Neural cell (in vitro differentiated cells): Measurements from ENCODE around the gene APP. TPM values are rescaled to one million over a fixed set of nuclear protein-coding genes. Genes with fewer than 3 reads are reported as not detected.

ENCODE experiments used
- H2AFZ ChIP-seq: fragments of 200-600, 300-800 bp; sonication (generic), shearing (Covaris generic); 2 replicates; pipeline ENCODE4 v1.6.0; 2014; ENCODE audit warnings: low read depth, mild to moderate bottlenecking, antibody characterized with exemption, low read length, moderate library complexity
- H3F3A ChIP-seq: fragments of 200-600 bp; shearing (Covaris generic); 2 replicates; pipeline ENCODE4 v1.6.1; 2016; ENCODE audit warnings: mild to moderate bottlenecking, moderate library complexity, mixed read lengths, antibody characterized with exemption, low read length; ENCODE audit not compliant: insufficient read depth, poor library complexity, severe bottlenecking
- H3K27ac ChIP-seq: fragments of 200-600, 300-800 bp; sonication (generic), shearing (Covaris generic); 2 replicates; pipeline ENCODE4 v1.5.1; 2014; ENCODE audit warnings: mild to moderate bottlenecking, low read length, moderate library complexity
- H3K27me3 ChIP-seq: fragments of 300-800, 200-600 bp; sonication (generic), shearing (Covaris generic); 2 replicates; pipeline ENCODE4 v1.6.0; 2014; ENCODE audit warnings: mild to moderate bottlenecking, low read depth, low read length, moderate library complexity; ENCODE audit not compliant: insufficient read depth
- H3K36me3 ChIP-seq: fragments of 300-800, 200-600 bp; sonication (generic), shearing (Covaris generic); 2 replicates; pipeline ENCODE4 v1.5.1; 2014; ENCODE audit warnings: mild to moderate bottlenecking, antibody characterized with exemption, low read length, moderate library complexity; ENCODE audit not compliant: insufficient read depth
- H3K4me2 ChIP-seq: fragments of 300-800, 200-600 bp; sonication (generic), shearing (Covaris generic); 2 replicates; pipeline ENCODE4 v1.6.0; 2014; ENCODE audit warnings: mild to moderate bottlenecking, low read length
- H3K4me3 ChIP-seq: fragments of 300-800, 200-600 bp; sonication (generic), shearing (Covaris generic); 2 replicates; pipeline ENCODE4 v1.5.1; 2014; ENCODE audit warnings: mild to moderate bottlenecking, low read length, moderate library complexity
- H3K79me2 ChIP-seq: fragments of 200-600 bp; shearing (Covaris generic); replicated peaks from 2 replicates; pipeline ENCODE4 v1.6.0; 2014; ENCODE audit warnings: mild to moderate bottlenecking, low read length, moderate library complexity; ENCODE audit not compliant: insufficient read depth
- H3K9ac ChIP-seq: fragments of 300-800, 200-600 bp; sonication (generic), shearing (Covaris generic); 2 replicates; pipeline ENCODE4 v1.6.1; 2016; ENCODE audit warnings: mild to moderate bottlenecking, low read length, mixed read lengths
- H3K9me2 ChIP-seq: fragments of 200-600 bp; shearing (Covaris generic); 2 replicates; pipeline ENCODE4 v1.6.1; 2016; ENCODE audit warnings: mild to moderate bottlenecking, low read length, mixed read lengths; ENCODE audit not compliant: insufficient read depth
- H3K9me3 ChIP-seq: fragments of 200-600, 300-800 bp; sonication (generic), shearing (Covaris generic); 2 replicates; pipeline ENCODE4 v1.6.1; 2016; ENCODE audit warnings: mild to moderate bottlenecking, mixed run types, low read length, moderate library complexity, mixed read lengths
- H4K20me1 ChIP-seq: fragments of 200-600 bp; shearing (Covaris generic); 2 replicates; pipeline ENCODE4 v1.6.1; 2016; ENCODE audit warnings: mild to moderate bottlenecking, mixed run types; ENCODE audit not compliant: insufficient read depth
- EP300 ChIP-seq: fragments of 450-650 bp; conservative IDR thresholded peaks from 2 replicates; pipeline ENCODE4 v1.6.1; 2014; ENCODE audit warnings: antibody characterized with exemption, mild to moderate bottlenecking, moderate library complexity; ENCODE audit not compliant: poor library complexity, severe bottlenecking
- EZH2 ChIP-seq: fragments of 200-600, 300-800 bp; shearing (Covaris generic), sonication (generic); IDR thresholded peaks from 2 replicates; pipeline ENCODE4 v1.6.1; 2014; ENCODE audit warnings: antibody characterized with exemption, low read length, borderline replicate concordance, mild to moderate bottlenecking; ENCODE audit not compliant: insufficient read depth, poor library complexity, severe bottlenecking
- MXI1 ChIP-seq: fragments of 450-650 bp; conservative IDR thresholded peaks from 2 replicates; pipeline ENCODE4 v1.6.1; 2014; ENCODE audit warnings: antibody characterized with exemption, mild to moderate bottlenecking; ENCODE audit not compliant: poor library complexity, severe bottlenecking
- POLR2AphosphoS5 ChIP-seq: IDR thresholded peaks from 2 replicates; pipeline ENCODE4 v1.6.1; 2012
- RAD21 ChIP-seq: fragments of 450-650 bp; conservative IDR thresholded peaks from 2 replicates; pipeline ENCODE4 v1.6.1; 2014; ENCODE audit warnings: antibody characterized with exemption, mild to moderate bottlenecking, moderate library complexity
- SMC3 ChIP-seq: fragments of 450-650 bp; conservative IDR thresholded peaks from 2 replicates; pipeline ENCODE4 v1.6.1; 2014; ENCODE audit warnings: antibody characterized with exemption, mild to moderate bottlenecking, moderate library complexity; ENCODE audit not compliant: poor library complexity
- TAF1 ChIP-seq: IDR thresholded peaks from 2 replicates; pipeline ENCODE4 v1.6.1; 2012; ENCODE audit warnings: low read depth
- polyA plus RNA-seq: library from polyadenylated mRNA; depleted of rRNA; stranded (reverse); fragments of >200 nt; gene quantifications from 2 replicates; pipeline ENCODE4 v1.2.3, GENCODE V29; 2014
- TF ChIP-seq, protein P1 (sequence below): IDR thresholded peaks from 2 replicates; pipeline ENCODE4 v1.6.1; 2012; ENCODE audit warnings: borderline replicate concordance
- TF ChIP-seq, protein P2 (sequence below): fragments of 450-650 bp; IDR thresholded peaks from 2 replicates; pipeline ENCODE4 v1.5.1; 2014; ENCODE audit warnings: antibody characterized with exemption, mild to moderate bottlenecking, moderate library complexity; ENCODE audit not compliant: poor library complexity, severe bottlenecking

Gene APP
- polyA plus RNA-seq, 1 donor from 2014 or later = 470 TPM

- no peak overlapping the region for H3K27ac ChIP-seq
- H3K9me2 ChIP-seq = no peaks in the 10 kb centered on the region
- no peak for TF ChIP-seq SMC3
- TF ChIP-seq, protein P1, sequence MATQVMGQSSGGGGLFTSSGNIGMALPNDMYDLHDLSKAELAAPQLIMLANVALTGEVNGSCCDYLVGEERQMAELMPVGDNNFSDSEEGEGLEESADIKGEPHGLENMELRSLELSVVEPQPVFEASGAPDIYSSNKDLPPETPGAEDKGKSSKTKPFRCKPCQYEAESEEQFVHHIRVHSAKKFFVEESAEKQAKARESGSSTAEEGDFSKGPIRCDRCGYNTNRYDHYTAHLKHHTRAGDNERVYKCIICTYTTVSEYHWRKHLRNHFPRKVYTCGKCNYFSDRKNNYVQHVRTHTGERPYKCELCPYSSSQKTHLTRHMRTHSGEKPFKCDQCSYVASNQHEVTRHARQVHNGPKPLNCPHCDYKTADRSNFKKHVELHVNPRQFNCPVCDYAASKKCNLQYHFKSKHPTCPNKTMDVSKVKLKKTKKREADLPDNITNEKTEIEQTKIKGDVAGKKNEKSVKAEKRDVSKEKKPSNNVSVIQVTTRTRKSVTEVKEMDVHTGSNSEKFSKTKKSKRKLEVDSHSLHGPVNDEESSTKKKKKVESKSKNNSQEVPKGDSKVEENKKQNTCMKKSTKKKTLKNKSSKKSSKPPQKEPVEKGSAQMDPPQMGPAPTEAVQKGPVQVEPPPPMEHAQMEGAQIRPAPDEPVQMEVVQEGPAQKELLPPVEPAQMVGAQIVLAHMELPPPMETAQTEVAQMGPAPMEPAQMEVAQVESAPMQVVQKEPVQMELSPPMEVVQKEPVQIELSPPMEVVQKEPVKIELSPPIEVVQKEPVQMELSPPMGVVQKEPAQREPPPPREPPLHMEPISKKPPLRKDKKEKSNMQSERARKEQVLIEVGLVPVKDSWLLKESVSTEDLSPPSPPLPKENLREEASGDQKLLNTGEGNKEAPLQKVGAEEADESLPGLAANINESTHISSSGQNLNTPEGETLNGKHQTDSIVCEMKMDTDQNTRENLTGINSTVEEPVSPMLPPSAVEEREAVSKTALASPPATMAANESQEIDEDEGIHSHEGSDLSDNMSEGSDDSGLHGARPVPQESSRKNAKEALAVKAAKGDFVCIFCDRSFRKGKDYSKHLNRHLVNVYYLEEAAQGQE = no peak
- no peak for TF ChIP-seq EP300
- TF ChIP-seq EZH2 = no peak
- TF ChIP-seq RAD21 = no peak
- no peak for TF ChIP-seq POLR2AphosphoS5
- no peak for TF ChIP-seq TAF1
- TF ChIP-seq, protein P2, sequence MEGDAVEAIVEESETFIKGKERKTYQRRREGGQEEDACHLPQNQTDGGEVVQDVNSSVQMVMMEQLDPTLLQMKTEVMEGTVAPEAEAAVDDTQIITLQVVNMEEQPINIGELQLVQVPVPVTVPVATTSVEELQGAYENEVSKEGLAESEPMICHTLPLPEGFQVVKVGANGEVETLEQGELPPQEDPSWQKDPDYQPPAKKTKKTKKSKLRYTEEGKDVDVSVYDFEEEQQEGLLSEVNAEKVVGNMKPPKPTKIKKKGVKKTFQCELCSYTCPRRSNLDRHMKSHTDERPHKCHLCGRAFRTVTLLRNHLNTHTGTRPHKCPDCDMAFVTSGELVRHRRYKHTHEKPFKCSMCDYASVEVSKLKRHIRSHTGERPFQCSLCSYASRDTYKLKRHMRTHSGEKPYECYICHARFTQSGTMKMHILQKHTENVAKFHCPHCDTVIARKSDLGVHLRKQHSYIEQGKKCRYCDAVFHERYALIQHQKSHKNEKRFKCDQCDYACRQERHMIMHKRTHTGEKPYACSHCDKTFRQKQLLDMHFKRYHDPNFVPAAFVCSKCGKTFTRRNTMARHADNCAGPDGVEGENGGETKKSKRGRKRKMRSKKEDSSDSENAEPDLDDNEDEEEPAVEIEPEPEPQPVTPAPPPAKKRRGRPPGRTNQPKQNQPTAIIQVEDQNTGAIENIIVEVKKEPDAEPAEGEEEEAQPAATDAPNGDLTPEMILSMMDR = no peak
- TF ChIP-seq MXI1 = no peak
- no peaks in the 10 kb centered on the region for H3F3A ChIP-seq
- H3K9ac ChIP-seq = no peak overlapping the region
- no peaks in the 10 kb centered on the region for H3K27me3 ChIP-seq
- no peak overlapping the region for H3K4me2 ChIP-seq
- H4K20me1 ChIP-seq = no peaks in the 10 kb centered on the region
- peaks cover 4% of the 10 kb centered on the region for H3K36me3 ChIP-seq
- no peak overlapping the region for H2AFZ ChIP-seq
- H3K4me3 ChIP-seq = no peak overlapping the region
- no peaks in the 10 kb centered on the region for H3K9me3 ChIP-seq
- H3K79me2 ChIP-seq = peaks cover 3% of the 10 kb centered on the region
Measured at GRCh38 chr21:25997788-25998611, 172.6 kb downstream of the APP start.

GRCh38 chr21:25995278-25995677 is 175.3 kb downstream of the APP start:
- no peaks in the 10 kb centered on the region for H3K36me3 ChIP-seq
- no peak overlapping the region for H3K4me3 ChIP-seq
- TF ChIP-seq EZH2 = no peak
- no peak for TF ChIP-seq SMC3
- no peak for TF ChIP-seq EP300
- no peak for TF ChIP-seq RAD21
- TF ChIP-seq, protein P1 = no peak
- TF ChIP-seq TAF1 = no peak
- TF ChIP-seq, protein P2 = no peak
- TF ChIP-seq POLR2AphosphoS5 = no peak
- TF ChIP-seq MXI1 = no peak
- no peaks in the 10 kb centered on the region for H3K27me3 ChIP-seq
- H2AFZ ChIP-seq = no peak overlapping the region
- H3K27ac ChIP-seq = no peak overlapping the region
- H3K79me2 ChIP-seq = no peaks in the 10 kb centered on the region
- H3K9me2 ChIP-seq = no peaks in the 10 kb centered on the region
- no peaks in the 10 kb centered on the region for H3K9me3 ChIP-seq
- no peaks in the 10 kb centered on the region for H4K20me1 ChIP-seq
- H3K4me2 ChIP-seq = no peak overlapping the region
- H3K9ac ChIP-seq = no peak overlapping the region
- H3F3A ChIP-seq = no peaks in the 10 kb centered on the region
